GM12892 (cell line): Measurements from ENCODE around the gene PHLDA3.

Source experiments
- POLR2A ChIP-seq: IDR thresholded peaks from 2 replicates; pipeline ENCODE4 v1.6.1; 2011; ENCODE audit warnings: low read depth, low read length, control low read depth
- POLR2AphosphoS5 ChIP-seq: IDR thresholded peaks from 2 replicates; pipeline ENCODE4 v1.6.1; 2011; ENCODE audit warnings: low read depth, low read length, control low read depth

DNA sequence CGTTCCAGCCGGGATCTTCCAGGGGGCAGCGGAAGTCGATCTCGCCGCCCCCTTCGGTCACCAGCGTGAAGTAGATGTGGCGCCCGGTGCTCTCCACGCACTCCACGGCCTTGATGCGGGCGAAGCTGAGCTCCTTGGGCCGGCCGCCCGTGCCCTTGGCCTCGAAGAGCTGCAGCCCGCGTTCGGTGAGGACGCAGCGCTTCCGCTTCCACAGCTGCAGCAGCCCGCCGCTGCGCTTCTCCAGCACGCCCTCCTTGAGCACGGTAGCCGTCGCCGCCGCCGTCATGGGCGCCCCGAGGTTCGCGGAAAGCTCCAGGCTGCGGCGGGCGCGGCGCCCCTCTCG, 516 bp downstream of the PHLDA3 start:
- no peak for TF ChIP-seq POLR2AphosphoS5
- no peak for TF ChIP-seq POLR2A
